Vagina (tissue), 2 donors: ENCODE measurements around the gene TCHP.

Source experiments
- POLR2A ChIP-seq, 2 donors: fragments of 450-650 bp; IDR thresholded peaks; one replicate each; pipeline ENCODE4 v1.6.1; 2017; ENCODE audit warnings: antibody characterized with exemption in 2 of 2, mild to moderate bottlenecking in 2 of 2, moderate library complexity in 2 of 2
- TF ChIP-seq, protein P1 (sequence below), 3 experiments: fragments of 450-650 bp in 2 of 3; fragments of 200-600 bp in 1 of 3; sonication (generic) in 1 of 3; IDR thresholded peaks; one replicate each; pipeline ENCODE4 v1.5.1; 2017 to 2019; ENCODE audit warnings: antibody characterized with exemption in 3 of 3, mild to moderate bottlenecking in 2 of 3, moderate library complexity in 2 of 3

DNA sequence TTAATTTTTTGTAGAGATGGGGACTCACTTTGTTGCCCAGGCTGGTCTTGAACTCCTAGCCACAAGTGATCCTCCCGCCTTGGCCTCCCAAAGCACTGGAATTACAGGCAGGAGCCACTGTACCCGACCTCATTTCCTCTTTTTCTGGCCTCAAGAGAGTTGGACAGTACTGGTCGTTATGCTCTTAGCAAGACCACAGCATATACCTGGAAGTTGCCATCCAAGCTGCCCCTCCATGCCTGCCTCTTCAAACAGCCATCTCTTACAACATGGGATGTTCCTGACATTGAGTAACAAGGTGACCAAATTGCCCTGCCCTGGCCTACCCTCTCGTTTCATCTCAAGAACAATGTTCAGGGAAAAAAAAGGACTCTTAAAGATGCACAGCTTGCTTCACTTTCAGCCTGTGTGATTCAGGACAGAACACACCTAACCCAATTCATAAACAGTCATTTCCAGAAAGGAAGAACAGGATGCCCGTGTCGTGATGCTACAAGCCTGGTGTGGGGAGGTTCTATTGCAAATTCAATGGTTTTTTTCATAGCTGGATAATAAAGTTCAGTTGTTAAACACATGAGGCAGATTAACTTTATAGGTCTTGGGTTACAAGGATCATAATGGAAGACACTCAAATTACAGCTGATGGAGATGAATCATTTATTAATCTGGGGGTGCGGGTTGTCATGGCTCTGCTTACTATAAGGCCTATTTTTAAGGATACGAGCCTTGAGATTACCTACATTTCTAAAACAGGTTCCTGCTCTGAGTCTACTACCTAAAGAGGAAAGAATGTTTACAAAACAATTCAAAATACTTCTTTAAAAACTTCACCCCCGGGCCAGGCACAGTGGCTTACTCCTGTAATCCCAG, 31.7 kb upstream of the TCHP start:
- TF ChIP-seq, protein P1, sequence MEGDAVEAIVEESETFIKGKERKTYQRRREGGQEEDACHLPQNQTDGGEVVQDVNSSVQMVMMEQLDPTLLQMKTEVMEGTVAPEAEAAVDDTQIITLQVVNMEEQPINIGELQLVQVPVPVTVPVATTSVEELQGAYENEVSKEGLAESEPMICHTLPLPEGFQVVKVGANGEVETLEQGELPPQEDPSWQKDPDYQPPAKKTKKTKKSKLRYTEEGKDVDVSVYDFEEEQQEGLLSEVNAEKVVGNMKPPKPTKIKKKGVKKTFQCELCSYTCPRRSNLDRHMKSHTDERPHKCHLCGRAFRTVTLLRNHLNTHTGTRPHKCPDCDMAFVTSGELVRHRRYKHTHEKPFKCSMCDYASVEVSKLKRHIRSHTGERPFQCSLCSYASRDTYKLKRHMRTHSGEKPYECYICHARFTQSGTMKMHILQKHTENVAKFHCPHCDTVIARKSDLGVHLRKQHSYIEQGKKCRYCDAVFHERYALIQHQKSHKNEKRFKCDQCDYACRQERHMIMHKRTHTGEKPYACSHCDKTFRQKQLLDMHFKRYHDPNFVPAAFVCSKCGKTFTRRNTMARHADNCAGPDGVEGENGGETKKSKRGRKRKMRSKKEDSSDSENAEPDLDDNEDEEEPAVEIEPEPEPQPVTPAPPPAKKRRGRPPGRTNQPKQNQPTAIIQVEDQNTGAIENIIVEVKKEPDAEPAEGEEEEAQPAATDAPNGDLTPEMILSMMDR (IDR thresholded peaks at IDR 0.05): no peak
- no peak for TF ChIP-seq POLR2A (IDR thresholded peaks at IDR 0.05)
